Liver (tissue), 9 donors: ENCODE results near the gene RASGRF1. TPM values are rescaled to one million over a fixed set of nuclear protein-coding genes. Genes with fewer than 3 reads are reported as not detected.

ENCODE experiments used
- DNase-seq: peaks from one replicate; pipeline ENCODE4 v3.0.0-alpha.2; 2017; ENCODE audit warnings: low spot score
- H3K27ac ChIP-seq, 2 donors: one replicate each; pipeline ENCODE4 v1.7.0; 2013; ENCODE audit warnings: inconsistent platforms in 2 of 2, low read length in 2 of 2, control low read depth in 1 of 2, low read depth in 1 of 2, mild to moderate bottlenecking in 1 of 2
- H3K27me3 ChIP-seq, 4 donors: one replicate each; pipeline versions ENCODE4 v1.6.1 to v1.7.0; 2013; ENCODE audit warnings: low read length in 3 of 4, inconsistent platforms in 1 of 4, mild to moderate bottlenecking in 1 of 4, moderate library complexity in 1 of 4; ENCODE audit not compliant: control insufficient read depth in 4 of 4, insufficient read depth in 4 of 4
- H3K36me3 ChIP-seq, 4 donors: one replicate each; pipeline versions ENCODE4 v1.6.1 to v1.7.0; 2013; ENCODE audit warnings: low read length in 3 of 4, mild to moderate bottlenecking in 3 of 4, low read depth in 1 of 4, moderate library complexity in 1 of 4; ENCODE audit not compliant: control insufficient read depth in 4 of 4, insufficient read depth in 3 of 4
- H3K4me1 ChIP-seq, 4 donors: one replicate each; pipeline versions ENCODE4 v1.6.1 to v1.7.0; 2013; ENCODE audit warnings: low read length in 3 of 4, mild to moderate bottlenecking in 3 of 4, moderate library complexity in 1 of 4; ENCODE audit not compliant: control insufficient read depth in 4 of 4, insufficient read depth in 4 of 4
- H3K4me3 ChIP-seq, 3 donors: one replicate each; pipeline versions ENCODE4 v1.6.1 to v1.7.0; 2013; ENCODE audit warnings: low read length in 3 of 3, control low read depth in 1 of 3, low read depth in 1 of 3, mild to moderate bottlenecking in 1 of 3
- H3K9ac ChIP-seq, 2 donors: one replicate each; pipeline ENCODE4 v1.7.0; 2013; ENCODE audit warnings: low read length in 2 of 2, mild to moderate bottlenecking in 2 of 2, moderate library complexity in 2 of 2, control low read depth in 1 of 2, low read depth in 1 of 2
- H3K9me3 ChIP-seq, 4 donors: one replicate each; pipeline versions ENCODE4 v1.6.1 to v1.7.0; 2013; ENCODE audit warnings: low read length in 3 of 4; ENCODE audit not compliant: control insufficient read depth in 4 of 4
- EGR1 ChIP-seq, 2 donors: IDR thresholded peaks; 2 replicates each; pipeline ENCODE4 v1.6.1; 2016 to 2018; ENCODE audit warnings: antibody characterized with exemption in 2 of 2, low read depth in 2 of 2
- FOXA1 ChIP-seq: IDR thresholded peaks from 2 replicates; pipeline ENCODE4 v1.6.1; 2016; ENCODE audit warnings: antibody characterized with exemption
- FOXA2 ChIP-seq: IDR thresholded peaks from 2 replicates; pipeline ENCODE4 v1.6.1; 2016; ENCODE audit warnings: antibody characterized with exemption
- GABPA ChIP-seq, 2 donors: IDR thresholded peaks in 1 of 2; conservative IDR thresholded peaks in 1 of 2; 2 replicates each; pipeline ENCODE4 v1.6.1; 2016; ENCODE audit warnings: antibody characterized with exemption in 2 of 2, mild to moderate bottlenecking in 1 of 2, moderate library complexity in 1 of 2
- HNF4A ChIP-seq, 2 donors: conservative IDR thresholded peaks; 2 replicates each; pipeline ENCODE4 v1.6.1; 2016; ENCODE audit warnings: antibody characterized with exemption in 2 of 2, mild to moderate bottlenecking in 2 of 2
- HNF4G ChIP-seq: IDR thresholded peaks from 2 replicates; pipeline ENCODE4 v1.6.1; 2016; ENCODE audit warnings: antibody characterized with exemption
- JUND ChIP-seq, 2 donors: IDR thresholded peaks; 2 replicates each; pipeline ENCODE4 v1.6.1; 2016; ENCODE audit warnings: antibody characterized with exemption in 2 of 2
- NR2F2 ChIP-seq: IDR thresholded peaks from 2 replicates; pipeline ENCODE4 v1.6.1; 2016; ENCODE audit warnings: antibody characterized with exemption
- RAD21 ChIP-seq, 2 donors: IDR thresholded peaks; 2 replicates each; pipeline ENCODE4 v1.6.1; 2016; ENCODE audit warnings: antibody characterized with exemption in 2 of 2, mild to moderate bottlenecking in 2 of 2
- RXRA ChIP-seq, 2 donors: IDR thresholded peaks; 2 replicates each; pipeline ENCODE4 v1.6.1; 2017 to 2018; ENCODE audit warnings: antibody characterized with exemption in 2 of 2, mild to moderate bottlenecking in 1 of 2
- SP1 ChIP-seq: IDR thresholded peaks from 2 replicates; pipeline ENCODE4 v1.6.1; 2018; ENCODE audit warnings: antibody characterized with exemption, mild to moderate bottlenecking
- TAF1 ChIP-seq: conservative IDR thresholded peaks from 2 replicates; pipeline ENCODE4 v1.6.1; 2016; ENCODE audit warnings: antibody characterized with exemption, mild to moderate bottlenecking
- YY1 ChIP-seq: IDR thresholded peaks from 2 replicates; pipeline ENCODE4 v1.6.1; 2016; ENCODE audit warnings: antibody characterized with exemption, mild to moderate bottlenecking
- WGBS: extraction: QIAGEN DNeasy Blood & Tissue Kit; methylation state at CpG from one replicate; pipeline ENCODE4 v1.1.7; 2013; 5-methylcytosine and 5-hydroxymethylcytosine counted together
- polyA plus RNA-seq, 2 donors: library from polyadenylated mRNA; stranded (reverse) in 1 of 2; unstranded in 1 of 2; fragments of 200-250 nt in 1 of 2; fragments of >200 nt in 1 of 2; fragmentation: Nextera tagmentation in 1 of 2; extraction: Ambion mirVana in 1 of 2; gene quantifications; one replicate each; pipeline versions ENCODE4 v1.2.1 to v1.2.3, GENCODE V29; 2013 to 2015
- total RNA-seq, 2 donors: library from RNA; depleted of rRNA; stranded (reverse); fragments of >200 nt; gene quantifications; one replicate each; pipeline ENCODE4 v1.2.3, GENCODE V29; 2014
- TF ChIP-seq, protein P1 (sequence below): IDR thresholded peaks from 2 replicates; pipeline ENCODE4 v1.6.1; 2016; ENCODE audit warnings: antibody characterized with exemption
- TF ChIP-seq, protein P2 (sequence below): IDR thresholded peaks from 2 replicates; pipeline ENCODE4 v1.6.1; 2016; ENCODE audit warnings: antibody characterized with exemption
- TF ChIP-seq, protein P3 (sequence below): IDR thresholded peaks from 2 replicates; pipeline ENCODE4 v1.6.1; 2016; ENCODE audit warnings: antibody characterized with exemption
- TF ChIP-seq, protein P4 (sequence below): fragments of 150-350 bp; IDR thresholded peaks from 2 replicates; pipeline ENCODE4 v1.5.1; 2017; ENCODE audit warnings: improper control_type of control experiment, low read depth, low read length; ENCODE audit not compliant: missing input control
- TF ChIP-seq, protein P5 (sequence below): IDR thresholded peaks from 2 replicates; pipeline ENCODE4 v1.6.1; 2016; ENCODE audit warnings: antibody characterized with exemption, mild to moderate bottlenecking
- donor health status: healthy.
- donor health status: healthy.
- donor health status: healthy.
- donor health status: healthy.
- donor health status: healthy.

RASGRF1 gene
- total and polyA plus RNA-seq, 4 donors = 0.28 TPM; not detected in 3

DNA sequence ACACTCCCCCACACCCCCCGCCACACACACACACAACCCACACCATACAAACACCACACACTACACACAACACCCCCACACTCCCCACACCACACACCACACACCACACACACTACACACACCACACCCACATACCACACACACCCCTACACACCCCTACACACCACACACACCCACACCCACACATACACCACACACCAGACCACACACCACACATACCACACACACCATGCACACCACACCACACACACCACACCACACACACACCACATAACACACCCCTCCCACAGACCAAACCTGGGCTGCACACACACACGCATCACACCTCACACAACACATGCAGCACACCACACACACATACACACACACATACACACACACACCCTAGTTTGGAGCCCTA is 1.8 kb upstream of the RASGRF1 start:
- DNase-seq = no peak
- Histone ChIP-seq H3K4me1 (peaks cover 8 to 23% (median 16%) of the 10 kb centered on the region in 4 donors), H3K4me3 (no peak overlapping the region), H3K9ac (no peak overlapping the region), H3K27me3 (peaks cover 4 to 21% (median 6%) of the 10 kb centered on the region in 4 donors), H3K9me3 (no peaks in the 10 kb centered on the region), H3K36me3 (no peaks in the 10 kb centered on the region), H3K27ac (no peak overlapping the region)
- 84% methylated on average over 2 of the region's 2 CpGs for WGBS
- TF ChIP-seq YY1 (no peak), EGR1 (IDR thresholded peaks at IDR 0.05; ENCODE audit: low read depth in 2 of 2) (no peak), HNF4G (no peak), RXRA (IDR thresholded peaks at IDR 0.05) (no peak), FOXA2 (no peak), FOXA1 (no peak), SP1 (no peak), RAD21 (IDR thresholded peaks at IDR 0.05) (no peak), JUND (IDR thresholded peaks at IDR 0.05) (no peak), NR2F2 (no peak), TAF1 (no peak), HNF4A (conservative IDR thresholded peaks at IDR 0.05) (no peak), GABPA (IDR thresholded peaks at IDR 0.05 in 1 of 2, conservative IDR thresholded peaks at IDR 0.05 in 1 of 2) (no peak)
- TF ChIP-seq, protein P1, sequence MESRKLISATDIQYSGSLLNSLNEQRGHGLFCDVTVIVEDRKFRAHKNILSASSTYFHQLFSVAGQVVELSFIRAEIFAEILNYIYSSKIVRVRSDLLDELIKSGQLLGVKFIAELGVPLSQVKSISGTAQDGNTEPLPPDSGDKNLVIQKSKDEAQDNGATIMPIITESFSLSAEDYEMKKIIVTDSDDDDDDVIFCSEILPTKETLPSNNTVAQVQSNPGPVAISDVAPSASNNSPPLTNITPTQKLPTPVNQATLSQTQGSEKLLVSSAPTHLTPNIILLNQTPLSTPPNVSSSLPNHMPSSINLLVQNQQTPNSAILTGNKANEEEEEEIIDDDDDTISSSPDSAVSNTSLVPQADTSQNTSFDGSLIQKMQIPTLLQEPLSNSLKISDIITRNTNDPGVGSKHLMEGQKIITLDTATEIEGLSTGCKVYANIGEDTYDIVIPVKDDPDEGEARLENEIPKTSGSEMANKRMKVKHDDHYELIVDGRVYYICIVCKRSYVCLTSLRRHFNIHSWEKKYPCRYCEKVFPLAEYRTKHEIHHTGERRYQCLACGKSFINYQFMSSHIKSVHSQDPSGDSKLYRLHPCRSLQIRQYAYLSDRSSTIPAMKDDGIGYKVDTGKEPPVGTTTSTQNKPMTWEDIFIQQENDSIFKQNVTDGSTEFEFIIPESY = no peak
- TF ChIP-seq, protein P2, sequence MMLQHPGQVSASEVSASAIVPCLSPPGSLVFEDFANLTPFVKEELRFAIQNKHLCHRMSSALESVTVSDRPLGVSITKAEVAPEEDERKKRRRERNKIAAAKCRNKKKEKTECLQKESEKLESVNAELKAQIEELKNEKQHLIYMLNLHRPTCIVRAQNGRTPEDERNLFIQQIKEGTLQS = no peak
- TF ChIP-seq, protein P3, sequence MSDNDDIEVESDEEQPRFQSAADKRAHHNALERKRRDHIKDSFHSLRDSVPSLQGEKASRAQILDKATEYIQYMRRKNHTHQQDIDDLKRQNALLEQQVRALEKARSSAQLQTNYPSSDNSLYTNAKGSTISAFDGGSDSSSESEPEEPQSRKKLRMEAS = no peak
- TF ChIP-seq, protein P4, sequence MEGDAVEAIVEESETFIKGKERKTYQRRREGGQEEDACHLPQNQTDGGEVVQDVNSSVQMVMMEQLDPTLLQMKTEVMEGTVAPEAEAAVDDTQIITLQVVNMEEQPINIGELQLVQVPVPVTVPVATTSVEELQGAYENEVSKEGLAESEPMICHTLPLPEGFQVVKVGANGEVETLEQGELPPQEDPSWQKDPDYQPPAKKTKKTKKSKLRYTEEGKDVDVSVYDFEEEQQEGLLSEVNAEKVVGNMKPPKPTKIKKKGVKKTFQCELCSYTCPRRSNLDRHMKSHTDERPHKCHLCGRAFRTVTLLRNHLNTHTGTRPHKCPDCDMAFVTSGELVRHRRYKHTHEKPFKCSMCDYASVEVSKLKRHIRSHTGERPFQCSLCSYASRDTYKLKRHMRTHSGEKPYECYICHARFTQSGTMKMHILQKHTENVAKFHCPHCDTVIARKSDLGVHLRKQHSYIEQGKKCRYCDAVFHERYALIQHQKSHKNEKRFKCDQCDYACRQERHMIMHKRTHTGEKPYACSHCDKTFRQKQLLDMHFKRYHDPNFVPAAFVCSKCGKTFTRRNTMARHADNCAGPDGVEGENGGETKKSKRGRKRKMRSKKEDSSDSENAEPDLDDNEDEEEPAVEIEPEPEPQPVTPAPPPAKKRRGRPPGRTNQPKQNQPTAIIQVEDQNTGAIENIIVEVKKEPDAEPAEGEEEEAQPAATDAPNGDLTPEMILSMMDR = no peak
- TF ChIP-seq, protein P5, sequence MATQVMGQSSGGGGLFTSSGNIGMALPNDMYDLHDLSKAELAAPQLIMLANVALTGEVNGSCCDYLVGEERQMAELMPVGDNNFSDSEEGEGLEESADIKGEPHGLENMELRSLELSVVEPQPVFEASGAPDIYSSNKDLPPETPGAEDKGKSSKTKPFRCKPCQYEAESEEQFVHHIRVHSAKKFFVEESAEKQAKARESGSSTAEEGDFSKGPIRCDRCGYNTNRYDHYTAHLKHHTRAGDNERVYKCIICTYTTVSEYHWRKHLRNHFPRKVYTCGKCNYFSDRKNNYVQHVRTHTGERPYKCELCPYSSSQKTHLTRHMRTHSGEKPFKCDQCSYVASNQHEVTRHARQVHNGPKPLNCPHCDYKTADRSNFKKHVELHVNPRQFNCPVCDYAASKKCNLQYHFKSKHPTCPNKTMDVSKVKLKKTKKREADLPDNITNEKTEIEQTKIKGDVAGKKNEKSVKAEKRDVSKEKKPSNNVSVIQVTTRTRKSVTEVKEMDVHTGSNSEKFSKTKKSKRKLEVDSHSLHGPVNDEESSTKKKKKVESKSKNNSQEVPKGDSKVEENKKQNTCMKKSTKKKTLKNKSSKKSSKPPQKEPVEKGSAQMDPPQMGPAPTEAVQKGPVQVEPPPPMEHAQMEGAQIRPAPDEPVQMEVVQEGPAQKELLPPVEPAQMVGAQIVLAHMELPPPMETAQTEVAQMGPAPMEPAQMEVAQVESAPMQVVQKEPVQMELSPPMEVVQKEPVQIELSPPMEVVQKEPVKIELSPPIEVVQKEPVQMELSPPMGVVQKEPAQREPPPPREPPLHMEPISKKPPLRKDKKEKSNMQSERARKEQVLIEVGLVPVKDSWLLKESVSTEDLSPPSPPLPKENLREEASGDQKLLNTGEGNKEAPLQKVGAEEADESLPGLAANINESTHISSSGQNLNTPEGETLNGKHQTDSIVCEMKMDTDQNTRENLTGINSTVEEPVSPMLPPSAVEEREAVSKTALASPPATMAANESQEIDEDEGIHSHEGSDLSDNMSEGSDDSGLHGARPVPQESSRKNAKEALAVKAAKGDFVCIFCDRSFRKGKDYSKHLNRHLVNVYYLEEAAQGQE = no peak
